A549 (cell line): ENCODE data around the gene USP11. TPM values are rescaled to one million over a fixed set of nuclear protein-coding genes. Genes with fewer than 3 reads are reported as not detected.
A peak's percentile ranks its signal among the peaks of the same experiment; 100 is the strongest.

Experiments
- ATAC-seq, 2 experiments: fragments of 200-7000 bp in 1 of 2; fragments of >200 bp in 1 of 2; cut with Nextera tagmentation in 1 of 2; cut with Tn5 transposase in 1 of 2; 3 replicates each; pipeline versions ENCODE4 v1.8.0 to v1.9.1; 2018 to 2020; ENCODE audit warnings: mild to moderate bottlenecking in 1 of 2, moderate library complexity in 1 of 2
- CTCF ChIA-PET: fragments of 300-600 bp; sonication (Branson Sonifier 250); formaldehyde crosslinking; extraction: SDS; loops from one replicate; lab custom pipeline; 2021; ENCODE audit warnings: antibody characterized with exemption, inconsistent platforms; lab: Yijun Ruan, JAX
- POLR2A ChIA-PET: fragments of 350-600 bp; formaldehyde crosslinking; extraction: SDS; loops from one replicate; lab custom pipeline; 2021; ENCODE audit warnings: antibody characterized with exemption, inconsistent platforms; lab: Yijun Ruan, JAX
- DNase-seq, 2 experiments: peaks; one replicate each; pipeline versions ENCODE4 v3.0.0 to v3.0.0-alpha.2; 2011 to 2016; ENCODE audit warnings: low read depth in 1 of 2, low spot score in 1 of 2
- FAIRE-seq: peaks from 2 replicates; lab custom pipeline; 2011; peaks lifted over from hg19 to GRCh38; lab: Jason Lieb, UNC
- H3K27ac ChIP-seq, 2 experiments: fragments of >200 bp; sonication (Bioruptor Twin); formaldehyde crosslinking; 3 replicates each; pipeline ENCODE4 v1.5.1; 2016 to 2017
- H3K4me1 ChIP-seq: fragments of >200 bp; sonication (Bioruptor Twin); formaldehyde crosslinking; 3 replicates; pipeline ENCODE4 v1.6.1; 2016
- H3K4me2 ChIP-seq: fragments of >200 bp; sonication (Bioruptor Twin); formaldehyde crosslinking; 3 replicates; pipeline ENCODE4 v1.6.1; 2016
- H3K4me3 ChIP-seq: fragments of >200 bp; sonication (Bioruptor Twin); formaldehyde crosslinking; 3 replicates; pipeline ENCODE4 v1.5.1; 2016
- H3K9me3 ChIP-seq: fragments of >200 bp; sonication (Bioruptor Twin); formaldehyde crosslinking; 3 replicates; pipeline ENCODE4 v1.6.1; 2016
- BHLHE40 ChIP-seq: IDR thresholded peaks from 2 replicates; pipeline ENCODE4 v1.6.1; 2012; ENCODE audit warnings: low read depth, low read length, inconsistent platforms
- CHD2 ChIP-seq: fragments of 150-350 bp; IDR thresholded peaks from 2 replicates; pipeline ENCODE4 v1.6.1; 2014; ENCODE audit warnings: low read length; ENCODE audit not compliant: partially characterized antibody
- CHD4 ChIP-seq: fragments of 200-600 bp; sonication (generic); IDR thresholded peaks from 2 replicates; pipeline ENCODE4 v1.6.1; 2016; ENCODE audit warnings: antibody characterized with exemption, mild to moderate bottlenecking, borderline replicate concordance
- CTCF ChIP-seq: fragments of >200 bp; sonication (Bioruptor Twin); formaldehyde crosslinking; IDR thresholded peaks from 3 replicates; pipeline ENCODE4 v1.5.1; 2016
- EHF ChIP-seq: fragments of 250-450 bp; sonication (Bioruptor Pico); IDR thresholded peaks from 2 replicates; pipeline ENCODE4 v1.5.0; 2020; ENCODE audit warnings: mild to moderate bottlenecking
- FOXS1 ChIP-seq: fragments of 250-450 bp; sonication (Bioruptor Pico); IDR thresholded peaks from 2 replicates; pipeline ENCODE4 v1.5.0; 2020; ENCODE audit warnings: mild to moderate bottlenecking, moderate library complexity
- GATA3 ChIP-seq: IDR thresholded peaks from 2 replicates; pipeline ENCODE4 v1.6.1; 2012; ENCODE audit warnings: borderline replicate concordance
- HDAC2 ChIP-seq: fragments of 200-600 bp; sonication (generic); IDR thresholded peaks from 2 replicates; pipeline ENCODE4 v1.6.1; 2016
- HOXB13 ChIP-seq: fragments of 250-450 bp; sonication (Bioruptor Pico); IDR thresholded peaks from 2 replicates; pipeline ENCODE4 v1.5.0; 2020; ENCODE audit warnings: low read depth, mild to moderate bottlenecking, moderate library complexity
- HOXB5 ChIP-seq: fragments of 250-450 bp; sonication (Bioruptor Pico); IDR thresholded peaks from 2 replicates; pipeline ENCODE4 v1.5.0; 2020; ENCODE audit warnings: mild to moderate bottlenecking, moderate library complexity
- KDM1A ChIP-seq: fragments of 200-600 bp; sonication (generic); IDR thresholded peaks from 2 replicates; pipeline ENCODE4 v1.6.1; 2016; ENCODE audit warnings: low read depth, mild to moderate bottlenecking
- KDM5A ChIP-seq: fragments of 200-600 bp; sonication (generic); IDR thresholded peaks from 2 replicates; pipeline ENCODE4 v1.6.1; 2016; ENCODE audit warnings: antibody characterized with exemption, mild to moderate bottlenecking
- MAFK ChIP-seq: fragments of 450-650 bp; IDR thresholded peaks from 2 replicates; pipeline ENCODE4 v1.6.1; 2014; ENCODE audit not compliant: partially characterized antibody
- MAX ChIP-seq: IDR thresholded peaks from 2 replicates; pipeline ENCODE4 v1.6.1; 2012
- MAZ ChIP-seq: fragments of 150-350 bp; IDR thresholded peaks from 2 replicates; pipeline ENCODE4 v1.6.1; 2014; ENCODE audit warnings: antibody characterized with exemption, low read depth, low read length, borderline replicate concordance
- MYC ChIP-seq: IDR thresholded peaks from 2 replicates; pipeline ENCODE4 v1.6.1; 2012; ENCODE audit warnings: mild to moderate bottlenecking, inconsistent platforms, low read length, improper control_type of control experiment, borderline replicate concordance
- NPAS2 ChIP-seq: fragments of 250-450 bp; sonication (Bioruptor Pico); IDR thresholded peaks from 2 replicates; pipeline ENCODE4 v1.8.0; 2022; ENCODE audit warnings: mild to moderate bottlenecking, moderate library complexity, borderline replicate concordance
- NR3C1 ChIP-seq: fragments of >200 bp; sonication (Bioruptor Twin); formaldehyde crosslinking; IDR thresholded peaks from 3 replicates; pipeline ENCODE4 v1.6.1; 2017
- PHF8 ChIP-seq: fragments of 200-600 bp; sonication (generic); IDR thresholded peaks from 2 replicates; pipeline ENCODE4 v1.6.1; 2016; ENCODE audit warnings: low read depth, mild to moderate bottlenecking, antibody characterized with exemption, moderate library complexity, borderline replicate concordance
- POLR2AphosphoS2 ChIP-seq: conservative IDR thresholded peaks from 2 replicates; pipeline ENCODE4 v1.6.1; 2012; ENCODE audit warnings: low read length, improper control_type of control experiment, inconsistent platforms
- RAD21 ChIP-seq, 2 experiments: fragments of >200 bp in 1 of 2; sonication (Bioruptor Twin) in 1 of 2; formaldehyde crosslinking in 1 of 2; IDR thresholded peaks in 1 of 2; conservative IDR thresholded peaks in 1 of 2; 2 replicates in 1 of 2; 3 replicates in 1 of 2; pipeline ENCODE4 v1.6.1; 2012 to 2018; ENCODE audit warnings: inconsistent platforms in 1 of 2
- RCOR1 ChIP-seq: fragments of 150-350 bp; IDR thresholded peaks from 2 replicates; pipeline ENCODE4 v1.6.1; 2014; ENCODE audit warnings: antibody characterized with exemption, low read length, low read depth
- RFX5 ChIP-seq: fragments of 450-650 bp; IDR thresholded peaks from 2 replicates; pipeline ENCODE4 v1.7.1; 2014; ENCODE audit warnings: antibody characterized with exemption, mild to moderate bottlenecking, moderate library complexity
- SREBF2 ChIP-seq: fragments of 450-650 bp; IDR thresholded peaks from 2 replicates; pipeline ENCODE4 v1.6.1; 2014; ENCODE audit warnings: mild to moderate bottlenecking, moderate library complexity
- TFCP2L1 ChIP-seq: fragments of 250-450 bp; sonication (Bioruptor Pico); IDR thresholded peaks from 2 replicates; pipeline ENCODE4 v1.5.0; 2021; ENCODE audit warnings: mild to moderate bottlenecking
- TP53 ChIP-seq: fragments of 250-450 bp; sonication (Bioruptor Pico); IDR thresholded peaks from 2 replicates; pipeline ENCODE4 v1.5.0; 2021; ENCODE audit warnings: mild to moderate bottlenecking, moderate library complexity
- USF2 ChIP-seq: fragments of 450-650 bp; IDR thresholded peaks from 2 replicates; pipeline ENCODE4 v1.6.1; 2014; ENCODE audit warnings: antibody characterized with exemption
- WGBS: methylation state at CpG from one replicate; pipeline ENCODE4 v1.1.6; 2017; ENCODE audit errors: missing lambda C conversion rate; 5-methylcytosine and 5-hydroxymethylcytosine counted together
- polyA plus RNA-seq, 4 experiments: library from polyadenylated mRNA; depleted of rRNA in 3 of 4; stranded (reverse); fragments of >200 nt; fragmentation: RNase III in 1 of 4; extraction: RNeasy Plus Mini Kit Qiagen cat#74134 plus additional on column Dnase treatment in 1 of 4; gene quantifications; 2 replicates in 3 of 4; 3 replicates in 1 of 4; pipeline ENCODE4 v1.2.3, GENCODE V29; 2011 to 2017
- TF ChIP-seq, protein P1 (sequence below): IDR thresholded peaks from 2 replicates; pipeline ENCODE4 v1.6.1; 2012; ENCODE audit warnings: low read depth, borderline replicate concordance
- TF ChIP-seq, protein P2 (sequence below): fragments of >200 bp; sonication (Bioruptor Twin); formaldehyde crosslinking; IDR thresholded peaks from 3 replicates; pipeline ENCODE4 v1.6.1; 2016

USP11 gene
- polyA plus RNA-seq, 2 of the 4 experiments (the other 2 are of a cell fraction), result 35.6 to 50.0 TPM

- Histone ChIP-seq H3K4me2 (no peak overlapping the region), H3K9me3 (no peaks in the 10 kb centered on the region; the same call in 2 of the 3 replicates), H3K27ac (no peak overlapping the region), H3K4me3 (no peak overlapping the region), H3K4me1 (no peaks in the 10 kb centered on the region)
- no peak for DNase-seq
- WGBS, result 60% methylated on average over 6 of the region's 6 CpGs
- no peak for ATAC-seq
- TF ChIP-seq HDAC2 (no peak), TP53 (CRISPR knock-in tag) (no peak), KDM5A (no peak), CTCF (no peak), CHD4 (no peak), NR3C1 (no peak), TFCP2L1 (CRISPR knock-in tag) (no peak), HOXB13 (CRISPR knock-in tag) (no peak), PHF8 (no peak), BHLHE40 (no peak), EHF (CRISPR knock-in tag) (no peak), RFX5 (no peak), MAZ (no peak), MAFK (no peak), SREBF2 (no peak)
- FAIRE-seq, result no peak
- ChIA-PET CTCF (no interaction called here), POLR2A (no interaction called here)
Measured at GRCh38 chrX:47285836-47286320, 53.1 kb downstream of the USP11 start.

DNA sequence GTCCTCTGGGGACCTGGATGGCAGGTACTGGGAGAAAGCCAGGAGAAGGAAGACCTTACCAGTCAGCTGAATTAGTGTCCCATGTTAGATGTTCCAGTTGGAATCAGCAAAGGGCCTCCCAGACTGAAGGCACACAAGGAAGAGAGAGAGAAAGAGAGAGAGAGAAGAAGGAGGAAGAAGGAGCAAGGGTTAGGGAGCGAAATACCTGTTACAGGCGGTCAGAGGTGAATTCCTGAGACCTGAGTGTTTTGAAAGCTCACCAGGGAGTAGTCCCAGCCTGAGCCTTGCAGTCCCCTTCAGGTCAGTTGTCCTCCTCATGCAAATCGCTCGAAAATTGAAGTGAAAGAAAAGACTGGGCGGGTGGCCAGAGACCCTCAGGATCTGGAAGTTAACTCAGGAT lies 60.3 kb downstream of the USP11 start:
- FAIRE-seq (no peak), DNase-seq (no peak), ATAC-seq (no peak)
- Histone ChIP-seq H3K4me3 (no peak overlapping the region), H3K9me3 (no peaks in the 10 kb centered on the region; the same call in 2 of the 3 replicates), H3K4me1 (no peaks in the 10 kb centered on the region), H3K4me2 (no peak overlapping the region), H3K27ac (no peak overlapping the region)
- CTCF ChIA-PET, result no interaction called here
- 29% methylated on average over 5 of the region's 5 CpGs for WGBS
- POLR2A ChIA-PET, result no interaction called here
- no peak for TF ChIP-seq GATA3
- TF ChIP-seq MAFK, result no peak
- no peak for TF ChIP-seq POLR2AphosphoS2
- TF ChIP-seq USF2, result no peak
- no peak for TF ChIP-seq NPAS2 (CRISPR knock-in tag)
- TF ChIP-seq MAZ, result no peak
- no peak for TF ChIP-seq BHLHE40
- TF ChIP-seq, protein P1, sequence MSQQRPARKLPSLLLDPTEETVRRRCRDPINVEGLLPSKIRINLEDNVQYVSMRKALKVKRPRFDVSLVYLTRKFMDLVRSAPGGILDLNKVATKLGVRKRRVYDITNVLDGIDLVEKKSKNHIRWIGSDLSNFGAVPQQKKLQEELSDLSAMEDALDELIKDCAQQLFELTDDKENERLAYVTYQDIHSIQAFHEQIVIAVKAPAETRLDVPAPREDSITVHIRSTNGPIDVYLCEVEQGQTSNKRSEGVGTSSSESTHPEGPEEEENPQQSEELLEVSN, result no peak
- TF ChIP-seq, all 56 proteins: peak for 0

GRCh38 chrX:47296766-47297365 lies 64.1 kb downstream of the USP11 start:
- H3K4me3 ChIP-seq, result no peak overlapping the region
- TF ChIP-seq RFX5, result no peak
- TF ChIP-seq KDM1A, result no peak
- TF ChIP-seq, protein P2, sequence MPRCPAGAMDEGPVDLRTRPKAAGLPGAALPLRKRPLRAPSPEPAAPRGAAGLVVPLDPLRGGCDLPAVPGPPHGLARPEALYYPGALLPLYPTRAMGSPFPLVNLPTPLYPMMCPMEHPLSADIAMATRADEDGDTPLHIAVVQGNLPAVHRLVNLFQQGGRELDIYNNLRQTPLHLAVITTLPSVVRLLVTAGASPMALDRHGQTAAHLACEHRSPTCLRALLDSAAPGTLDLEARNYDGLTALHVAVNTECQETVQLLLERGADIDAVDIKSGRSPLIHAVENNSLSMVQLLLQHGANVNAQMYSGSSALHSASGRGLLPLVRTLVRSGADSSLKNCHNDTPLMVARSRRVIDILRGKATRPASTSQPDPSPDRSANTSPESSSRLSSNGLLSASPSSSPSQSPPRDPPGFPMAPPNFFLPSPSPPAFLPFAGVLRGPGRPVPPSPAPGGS, result no peak
- TF ChIP-seq MAX, result no peak
- no peak for TF ChIP-seq CHD2
- TF ChIP-seq RCOR1, result no peak
- no peak for TF ChIP-seq MYC
- TF ChIP-seq FOXS1 (CRISPR knock-in tag), result no peak
- TF ChIP-seq CTCF, result no peak
- TF ChIP-seq HOXB5 (CRISPR knock-in tag), result no peak
- no peak for TF ChIP-seq RAD21 (conservative IDR thresholded peaks at IDR 0.05 in 1 of 2, IDR thresholded peaks at IDR 0.05 in 1 of 2)
- CTCF ChIA-PET, result interaction anchor here (0.6 to 0.9 kb wide), 2 partner anchors 13 to 746 kb away, joined by 3 read pairs; no protein-coding TSS in a partner anchor
- H3K4me2 ChIP-seq, result no peak overlapping the region
- DNase-seq, result no peak
- POLR2A ChIA-PET, result no interaction called here
- H3K27ac ChIP-seq, result no peak overlapping the region
- 67% methylated on average over 5 of the region's 5 CpGs for WGBS
- peak; percentile 39 for FAIRE-seq
- H3K4me1 ChIP-seq, result no peaks in the 10 kb centered on the region
- no peaks in the 10 kb centered on the region for H3K9me3 ChIP-seq
- ATAC-seq, result no peak
